Activated B cell treated with CpG ODN at 0.5 μM for 24 hours (primary cell): ENCODE results near the gene HNRNPLL. TPM values are rescaled to one million over a fixed set of nuclear protein-coding genes. Genes with fewer than 3 reads are reported as not detected.

ENCODE experiments used
- ATAC-seq: fragments of 200-7000 bp; cut with Tn5 transposase; one replicate; pipeline ENCODE4 v1.10.0; 2021; ENCODE audit warnings: low read depth, mild to moderate bottlenecking, moderate library complexity
- CTCF ChIA-PET: fragments of 350-600 bp; sonication (Branson Sonifier 250); formaldehyde crosslinking; loops from one replicate; lab custom pipeline; 2021; ENCODE audit warnings: antibody characterized with exemption; lab: Charles Lee
- POLR2A ChIA-PET: fragments of 350-600 bp; sonication (Branson Sonifier 250); formaldehyde crosslinking; loops from one replicate; lab custom pipeline; 2021; ENCODE audit warnings: antibody characterized with exemption; lab: Charles Lee
- DNase-seq: peaks from one replicate; pipeline ENCODE4 v3.0.0; 2022
- H3K27ac Mint-ChIP-seq: one replicate; pipeline ENCODE4 v1.8.0; 2020; ENCODE audit warnings: mixed read lengths
- H3K27me3 Mint-ChIP-seq: one replicate; pipeline ENCODE4 v1.8.0; 2021; ENCODE audit warnings: mixed read lengths
- H3K36me3 Mint-ChIP-seq: one replicate; pipeline ENCODE4 v1.8.0; 2021; ENCODE audit warnings: low read depth, mixed read lengths
- H3K4me1 Mint-ChIP-seq: one replicate; pipeline ENCODE4 v1.8.0; 2021; ENCODE audit warnings: mixed read lengths
- H3K4me3 Mint-ChIP-seq: one replicate; pipeline ENCODE4 v1.8.0; 2020; ENCODE audit warnings: mild to moderate bottlenecking, mixed read lengths
- H3K9me3 Mint-ChIP-seq: one replicate; pipeline ENCODE4 v1.8.0; 2020; ENCODE audit warnings: mixed read lengths
- CTCF ChIP-seq: fragments of 200-600 bp; IDR thresholded peaks from one replicate; pipeline ENCODE4 v1.8.0; 2022; ENCODE audit warnings: antibody characterized with exemption, mild to moderate bottlenecking
- intact Hi-C: fragments of 100-400 bp; cut with micrococcal nuclease; formaldehyde crosslinking; loops from one replicate; pipeline ENCODE4 v1.15.1; 2024
- total RNA-seq: library from RNA; stranded (reverse); gene quantifications from 2 replicates; pipeline ENCODE4 v1.2.3, GENCODE V29; 2022

Gene HNRNPLL
- total RNA-seq, 1 donor from 2014 or later: 8.8 TPM

DNA sequence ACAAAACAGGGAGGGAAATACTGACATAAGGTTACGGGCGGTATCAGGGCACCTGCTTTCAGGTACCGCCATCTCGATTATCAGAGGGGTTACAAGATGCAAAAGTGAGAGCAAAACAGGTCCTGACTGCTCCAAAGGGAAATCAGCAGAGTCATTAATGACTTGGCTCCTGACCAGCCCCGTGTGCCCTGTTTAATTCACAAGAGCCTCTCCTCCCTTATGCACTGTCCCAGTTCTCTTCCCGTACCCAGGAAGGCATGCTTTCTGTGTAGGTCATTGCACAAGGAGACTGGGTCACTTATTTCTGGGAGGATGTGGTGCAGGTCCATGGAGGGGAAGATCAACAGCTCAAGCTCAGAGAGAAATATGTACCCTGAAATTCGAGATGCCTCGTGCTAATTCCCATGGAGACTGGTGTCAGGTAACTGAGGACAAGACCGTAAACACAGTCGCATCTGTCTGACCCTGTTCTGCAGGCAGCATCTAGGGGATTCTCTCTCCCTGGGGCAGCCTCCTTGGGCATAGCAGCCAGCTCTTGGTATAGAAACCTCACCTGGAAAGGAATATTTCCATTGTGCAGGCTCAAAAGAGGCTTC lies 79.9 kb downstream of the HNRNPLL start:
- no peak for ATAC-seq
- CTCF ChIA-PET: interaction anchor here (1.7 kb wide), 1 partner anchor 15 kb away, joined by 4 read pairs; no protein-coding TSS in a partner anchor

DNA sequence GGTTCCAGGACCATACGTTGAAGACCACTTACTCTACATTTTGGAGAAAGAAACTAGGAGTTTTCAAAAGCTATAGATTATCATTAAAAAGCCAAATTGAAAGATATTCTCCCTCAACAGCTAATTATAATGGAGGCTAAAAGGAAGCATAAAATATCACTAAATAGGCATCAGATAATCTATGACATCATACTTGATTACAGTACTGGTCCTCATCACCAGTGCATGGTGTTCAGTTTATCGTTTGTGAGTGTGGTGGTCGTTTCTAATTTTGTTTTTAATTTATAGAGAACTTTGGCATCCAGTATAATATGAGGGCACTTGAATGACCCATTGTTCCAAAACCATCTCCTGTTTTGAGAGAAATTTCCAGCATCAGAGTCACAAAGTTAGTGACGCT lies 80.9 kb downstream of the HNRNPLL start:
- TF ChIP-seq CTCF: no peak
- Mint-ChIP-seq H3K27me3 (peaks cover 7% of the 10 kb centered on the region), H3K27ac (no peak overlapping the region)

More for the DNA sequence above, 79.9 kb downstream of the HNRNPLL start:
- Mint-ChIP-seq H3K36me3 (no peaks in the 10 kb centered on the region), H3K4me1 (no peaks in the 10 kb centered on the region), H3K27me3 (peaks cover 9% of the 10 kb centered on the region), H3K27ac (no peak overlapping the region), H3K4me3 (no peak overlapping the region), H3K9me3 (no peaks in the 10 kb centered on the region)
- POLR2A ChIA-PET: interaction anchor here (0.5 to 0.6 kb wide), 2 partner anchors 9 to 44 kb away, joined by 3 to 4 read pairs; no protein-coding TSS in a partner anchor
- intact Hi-C loops: no loop called here
- DNase-seq: no peak
- TF ChIP-seq CTCF: no peak

GRCh38 chr2:38517284-38517683 lies 85.4 kb downstream of the HNRNPLL start:
- no peak for DNase-seq
- ChIA-PET POLR2A (no interaction called here), CTCF (no interaction called here)
- no peak for TF ChIP-seq CTCF
- H3K9me3 Mint-ChIP-seq: no peaks in the 10 kb centered on the region
- no peak overlapping the region for H3K27ac Mint-ChIP-seq
- H3K4me1 Mint-ChIP-seq: no peaks in the 10 kb centered on the region
- H3K36me3 Mint-ChIP-seq: no peaks in the 10 kb centered on the region
- intact Hi-C loops: no loop called here
- peaks cover 7% of the 10 kb centered on the region for H3K27me3 Mint-ChIP-seq
- ATAC-seq: no peak
- no peak overlapping the region for H3K4me3 Mint-ChIP-seq

More for the DNA sequence above, 80.9 kb downstream of the HNRNPLL start:
- H3K4me1 Mint-ChIP-seq: no peaks in the 10 kb centered on the region
- H3K4me3 Mint-ChIP-seq: no peak overlapping the region
- ChIA-PET POLR2A (no interaction called here), CTCF (no interaction called here)
- no peak for ATAC-seq
- H3K36me3 Mint-ChIP-seq: no peaks in the 10 kb centered on the region
- H3K9me3 Mint-ChIP-seq: no peaks in the 10 kb centered on the region
- no peak for DNase-seq
- intact Hi-C loops: no loop called here

- DNase-seq (no peak), ATAC-seq (no peak)
- CTCF ChIA-PET: no interaction called here
- no peaks in the 10 kb centered on the region for H3K4me1 Mint-ChIP-seq
- H3K27me3 Mint-ChIP-seq: peaks cover 7% of the 10 kb centered on the region
- intact Hi-C loops: no loop called here
- H3K9me3 Mint-ChIP-seq: no peaks in the 10 kb centered on the region
- H3K27ac Mint-ChIP-seq: no peak overlapping the region
- no peak overlapping the region for H3K4me3 Mint-ChIP-seq
- POLR2A ChIA-PET: no interaction called here
- H3K36me3 Mint-ChIP-seq: no peaks in the 10 kb centered on the region
- TF ChIP-seq CTCF: no peak
These were observed 86.2 kb downstream of the HNRNPLL start for GRCh38 chr2:38516526-38516925.

DNA sequence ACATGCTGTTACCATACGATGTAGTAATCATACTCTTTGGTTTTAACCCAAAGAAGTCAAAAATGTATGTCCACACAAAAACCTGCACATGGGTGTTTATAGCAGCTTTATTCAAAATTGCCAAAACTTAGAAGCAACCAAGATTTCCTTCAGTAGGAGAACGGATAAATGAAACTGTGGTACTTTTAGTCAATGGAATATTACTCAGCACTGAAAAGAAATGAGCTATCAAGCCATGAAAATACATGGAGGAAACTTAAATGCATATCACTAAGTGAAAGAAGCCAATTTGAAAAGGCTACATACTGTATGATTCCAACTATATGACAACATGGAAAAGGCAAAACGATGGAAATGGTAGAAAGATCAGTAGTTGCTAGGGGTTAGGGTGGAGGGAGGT lies 86.6 kb downstream of the HNRNPLL start:
- H3K4me1 Mint-ChIP-seq: no peaks in the 10 kb centered on the region
- intact Hi-C loops: no loop called here
- peaks cover 7% of the 10 kb centered on the region for H3K27me3 Mint-ChIP-seq
- H3K4me3 Mint-ChIP-seq: no peak overlapping the region
- ChIA-PET CTCF (no interaction called here), POLR2A (no interaction called here)
- H3K27ac Mint-ChIP-seq: no peak overlapping the region
- TF ChIP-seq CTCF: no peak
- no peak for ATAC-seq
- no peak for DNase-seq
- H3K9me3 Mint-ChIP-seq: no peaks in the 10 kb centered on the region
- no peaks in the 10 kb centered on the region for H3K36me3 Mint-ChIP-seq
